AG09319 (cell line): ENCODE data around the gene CNTD1.
"Not testable (repeated sequence)": the region's sequence is repeated elsewhere in the genome, so short reads cannot be mapped to it uniquely, and the experiment has no call there.

ENCODE experiments used
- DNase-seq: peaks from one replicate; pipeline ENCODE4 v3.0.0-alpha.2; 2010; ENCODE audit warnings: low read depth; ENCODE audit errors: extremely low read depth
- CTCF ChIP-seq: IDR thresholded peaks from 2 replicates; pipeline ENCODE4 v1.5.1; 2011; ENCODE audit warnings: low read depth, mild to moderate bottlenecking, inconsistent platforms, low read length, moderate library complexity

CNTD1 gene

GRCh38 chr17:42845556-42845917, 46.9 kb downstream of the CNTD1 start:
- no peak for TF ChIP-seq CTCF
- DNase-seq, result no peak

- no peak for TF ChIP-seq CTCF
Observed at GRCh38 chr17:42845918-42846593, 47.4 kb downstream of the CNTD1 start.

GRCh38 chr17:42846594-42847280, 48.1 kb downstream of the CNTD1 start:
- peak; percentile 3 for DNase-seq
- no peak for TF ChIP-seq CTCF

More at GRCh38 chr17:42845918-42846593, 47.4 kb downstream of the CNTD1 start:
- no peak for DNase-seq

GRCh38 chr17:42848093-42848492, 49.4 kb downstream of the CNTD1 start:
- TF ChIP-seq CTCF, result no peak

GRCh38 chr17:42849031-42849430, 50.4 kb downstream of the CNTD1 start:
- no peak for DNase-seq
- no peak for TF ChIP-seq CTCF

More at GRCh38 chr17:42848093-42848492, 49.4 kb downstream of the CNTD1 start:
- DNase-seq, result no peak

GRCh38 chr17:42849451-42850181, 51.0 kb downstream of the CNTD1 start:
- no peak for DNase-seq
- TF ChIP-seq CTCF, result no peak

GRCh38 chr17:42850954-42851353, 52.3 kb downstream of the CNTD1 start, which contains the start of gene AOC3:
Gene AOC3, plus strand, starts transcription at chr17:42851199. Its CDS starts 145 bp downstream, at chr17:42851344.
- no peak for DNase-seq
- no peak for TF ChIP-seq CTCF

GRCh38 chr17:42851371-42852240, 52.9 kb downstream of the CNTD1 start:
- DNase-seq, result not testable (repeated sequence)
